Measurements from ENCODE around the gene SPDEF. TPM values are rescaled to one million over a fixed set of nuclear protein-coding genes. Genes with fewer than 3 reads are reported as not detected.

The SPDEF gene
- under 1 TPM; 0.23 to 0.35 TPM for total RNA-seq
- 0.08 to 0.12 reads per million in 2 donors for total RNA-seq

- Mint-ChIP-seq H3K4me3 (no peak within 1 kb of the TSS), H3K27ac (no peak within 1 kb of the TSS), H3K4me1 (peaks cover 8% of the 10 kb centered on the region), H3K27me3 (peaks cover 9% of the 10 kb centered on the region), H3K36me3 (ENCODE audit: low read depth) (peaks cover 3% of the 10 kb centered on the region)
- no peaks in the 10 kb centered on the region for H3K9me3 ChIP-seq (ENCODE audit: control insufficient read depth, low read length, poor library complexity, severe bottlenecking)
- no peak for ATAC-seq
- DNase-seq = no peak
Measured at GRCh38 chr6:34556031-34556471, at the start of gene SPDEF. Gene SPDEF, minus strand, starts transcription at chr6:34556329. Its CDS starts 11,874 bp downstream, at chr6:34544455.

- Mint-ChIP-seq H3K36me3 (ENCODE audit: low read depth) (peaks cover 6% of the 10 kb centered on the region), H3K4me3 (no peak overlapping the region)
- DNase-seq = no peak
Measured at GRCh38 chr6:34603707-34604106, 47.6 kb upstream of the SPDEF start.

GRCh38 chr6:34602318-34603111 is 46.4 kb upstream of the SPDEF start:
- Mint-ChIP-seq H3K27ac (peak overlapping the region; percentile 29), H3K4me3 (no peak overlapping the region)

More at GRCh38 chr6:34603707-34604106, 47.6 kb upstream of the SPDEF start:
- no peaks in the 10 kb centered on the region for H3K9me3 ChIP-seq (ENCODE audit: control insufficient read depth, low read length, poor library complexity, severe bottlenecking)
- ATAC-seq = no peak
- H3K4me1 Mint-ChIP-seq = peaks cover 21% of the 10 kb centered on the region
- no peak overlapping the region for H3K27ac Mint-ChIP-seq
- H3K27me3 Mint-ChIP-seq = no peaks in the 10 kb centered on the region

GRCh38 chr6:34601706-34602105 is 45.6 kb upstream of the SPDEF start:
- no peaks in the 10 kb centered on the region for H3K9me3 ChIP-seq (ENCODE audit: control insufficient read depth, low read length, poor library complexity, severe bottlenecking)
- Mint-ChIP-seq H3K27me3 (no peaks in the 10 kb centered on the region), H3K4me3 (no peak overlapping the region), H3K4me1 (peaks cover 30% of the 10 kb centered on the region), H3K36me3 (ENCODE audit: low read depth) (peaks cover 9% of the 10 kb centered on the region), H3K27ac (peak overlapping the region; percentile 29)
- ATAC-seq (no peak), DNase-seq (no peak)

More at GRCh38 chr6:34602318-34603111, 46.4 kb upstream of the SPDEF start:
- DNase-seq (no peak), ATAC-seq (no peak)
- Mint-ChIP-seq H3K36me3 (ENCODE audit: low read depth) (peaks cover 9% of the 10 kb centered on the region), H3K4me1 (peaks cover 26% of the 10 kb centered on the region), H3K27me3 (no peaks in the 10 kb centered on the region)
- H3K9me3 ChIP-seq (ENCODE audit: control insufficient read depth, low read length, poor library complexity, severe bottlenecking) = no peaks in the 10 kb centered on the region

- no peaks in the 10 kb centered on the region for H3K27me3 Mint-ChIP-seq
- no peaks in the 10 kb centered on the region for H3K9me3 ChIP-seq (ENCODE audit: control insufficient read depth, low read length, poor library complexity, severe bottlenecking)
- H3K27ac Mint-ChIP-seq = no peak overlapping the region
- H3K4me1 Mint-ChIP-seq = peaks cover 32% of the 10 kb centered on the region
- ATAC-seq = no peak
- no peak for DNase-seq
- peaks cover 9% of the 10 kb centered on the region for H3K36me3 Mint-ChIP-seq (ENCODE audit: low read depth)
- no peak overlapping the region for H3K4me3 Mint-ChIP-seq
Measured at GRCh38 chr6:34600796-34601195, 44.7 kb upstream of the SPDEF start.

- H3K27ac Mint-ChIP-seq = peak overlapping the region; percentile 80
- ATAC-seq (no peak), DNase-seq (no peak)
- H3K4me1 Mint-ChIP-seq = peaks cover 33% of the 10 kb centered on the region
- H3K4me3 Mint-ChIP-seq = no peak overlapping the region
- no peaks in the 10 kb centered on the region for H3K9me3 ChIP-seq (ENCODE audit: control insufficient read depth, low read length, poor library complexity, severe bottlenecking)
- peaks cover 7% of the 10 kb centered on the region for H3K36me3 Mint-ChIP-seq (ENCODE audit: low read depth)
- H3K27me3 Mint-ChIP-seq = no peaks in the 10 kb centered on the region
Measured at GRCh38 chr6:34600101-34600500, 44.0 kb upstream of the SPDEF start.

GRCh38 chr6:34598712-34599111 is 42.6 kb upstream of the SPDEF start:
- Mint-ChIP-seq H3K27me3 (no peaks in the 10 kb centered on the region), H3K27ac (no peak overlapping the region), H3K36me3 (ENCODE audit: low read depth) (peaks cover 7% of the 10 kb centered on the region), H3K4me3 (no peak overlapping the region), H3K4me1 (peaks cover 32% of the 10 kb centered on the region)
- DNase-seq (no peak), ATAC-seq (no peak)
- no peaks in the 10 kb centered on the region for H3K9me3 ChIP-seq (ENCODE audit: control insufficient read depth, low read length, poor library complexity, severe bottlenecking)

GRCh38 chr6:34597605-34598353 is 41.6 kb upstream of the SPDEF start:
- Mint-ChIP-seq H3K27ac (peak overlapping the region; percentile 49), H3K4me1 (peaks cover 32% of the 10 kb centered on the region), H3K4me3 (no peak overlapping the region), H3K36me3 (ENCODE audit: low read depth) (peaks cover 7% of the 10 kb centered on the region), H3K27me3 (no peaks in the 10 kb centered on the region)
- H3K9me3 ChIP-seq (ENCODE audit: control insufficient read depth, low read length, poor library complexity, severe bottlenecking) = no peaks in the 10 kb centered on the region
- no peak for DNase-seq
- no peak for ATAC-seq

GRCh38 chr6:34596798-34597197 is 40.7 kb upstream of the SPDEF start:
- peak overlapping the region; percentile 67 for H3K27ac Mint-ChIP-seq
- ATAC-seq (no peak), DNase-seq (no peak)
- H3K4me1 Mint-ChIP-seq = peaks cover 31% of the 10 kb centered on the region
- H3K27me3 Mint-ChIP-seq = no peaks in the 10 kb centered on the region
- peaks cover 7% of the 10 kb centered on the region for H3K36me3 Mint-ChIP-seq (ENCODE audit: low read depth)
- H3K9me3 ChIP-seq (ENCODE audit: control insufficient read depth, low read length, poor library complexity, severe bottlenecking) = no peaks in the 10 kb centered on the region
- peak overlapping the region; percentile 6 for H3K4me3 Mint-ChIP-seq

- Mint-ChIP-seq H3K27ac (no peak overlapping the region), H3K4me1 (peaks cover 37% of the 10 kb centered on the region)
Measured at GRCh38 chr6:34595332-34596184, 39.4 kb upstream of the SPDEF start.

GRCh38 chr6:34593701-34594100 is 37.6 kb upstream of the SPDEF start:
- Mint-ChIP-seq H3K4me3 (no peak overlapping the region), H3K27me3 (no peaks in the 10 kb centered on the region), H3K36me3 (ENCODE audit: low read depth) (peaks cover 5% of the 10 kb centered on the region), H3K27ac (no peak overlapping the region), H3K4me1 (peaks cover 30% of the 10 kb centered on the region)
- no peaks in the 10 kb centered on the region for H3K9me3 ChIP-seq (ENCODE audit: control insufficient read depth, low read length, poor library complexity, severe bottlenecking)
- DNase-seq = no peak
- ATAC-seq = no peak

More at GRCh38 chr6:34595332-34596184, 39.4 kb upstream of the SPDEF start:
- H3K4me3 Mint-ChIP-seq = no peak overlapping the region
- H3K9me3 ChIP-seq (ENCODE audit: control insufficient read depth, low read length, poor library complexity, severe bottlenecking) = no peaks in the 10 kb centered on the region
- no peak for ATAC-seq
- H3K36me3 Mint-ChIP-seq (ENCODE audit: low read depth) = peaks cover 9% of the 10 kb centered on the region
- no peaks in the 10 kb centered on the region for H3K27me3 Mint-ChIP-seq
- no peak for DNase-seq

- peak overlapping the region; percentile 70 for H3K27ac Mint-ChIP-seq
- H3K27me3 Mint-ChIP-seq = no peaks in the 10 kb centered on the region
Measured at GRCh38 chr6:34592208-34592952, 36.3 kb upstream of the SPDEF start.

More at GRCh38 chr6:34592208-34592952, 36.3 kb upstream of the SPDEF start:
- ATAC-seq (no peak), DNase-seq (no peak)
- H3K9me3 ChIP-seq (ENCODE audit: control insufficient read depth, low read length, poor library complexity, severe bottlenecking) = no peaks in the 10 kb centered on the region
- Mint-ChIP-seq H3K4me1 (peaks cover 25% of the 10 kb centered on the region), H3K36me3 (ENCODE audit: low read depth) (peaks cover 2% of the 10 kb centered on the region), H3K4me3 (no peak overlapping the region)

All from T-helper 17 cell (primary cell).